Activated CD8-positive, alpha-beta T cell treated with anti-CD3 and anti-CD28 coated beads for 36 hours (primary cell): ENCODE results near the gene RPS6KA2. TPM values are rescaled to one million over a fixed set of nuclear protein-coding genes. Genes with fewer than 3 reads are reported as not detected.

Experiments used
- ATAC-seq: fragments of 200-7000 bp; cut with Tn5 transposase; one replicate; pipeline ENCODE4 v1.10.0; 2021; ENCODE audit warnings: mild to moderate bottlenecking, moderate library complexity
- CTCF ChIA-PET: fragments of 350-600 bp; sonication (Branson Sonifier 250); formaldehyde crosslinking; loops from one replicate; lab custom pipeline; 2021; ENCODE audit warnings: antibody characterized with exemption; lab: Charles Lee
- POLR2A ChIA-PET: fragments of 350-600 bp; sonication (Branson Sonifier 250); formaldehyde crosslinking; loops from one replicate; lab custom pipeline; 2021; ENCODE audit warnings: antibody characterized with exemption; lab: Charles Lee
- DNase-seq: peaks from one replicate; pipeline ENCODE4 v3.0.0-alpha.2; 2020
- H3K27ac Mint-ChIP-seq: one replicate; pipeline ENCODE4 v1.8.0; 2021; ENCODE audit warnings: mild to moderate bottlenecking, mixed read lengths
- H3K27me3 Mint-ChIP-seq: one replicate; pipeline ENCODE4 v1.8.0; 2021; ENCODE audit warnings: mixed read lengths
- H3K36me3 Mint-ChIP-seq: one replicate; pipeline ENCODE4 v1.8.0; 2021; ENCODE audit warnings: low read depth, mixed read lengths
- H3K4me1 Mint-ChIP-seq: one replicate; pipeline ENCODE4 v1.8.0; 2021; ENCODE audit warnings: low read depth, mixed read lengths
- H3K4me3 Mint-ChIP-seq: one replicate; pipeline ENCODE4 v1.8.0; 2021; ENCODE audit warnings: mild to moderate bottlenecking, moderate library complexity, mixed read lengths
- H3K9me3 Mint-ChIP-seq: one replicate; pipeline ENCODE4 v1.8.0; 2021; ENCODE audit warnings: mixed read lengths
- CTCF ChIP-seq: fragments of 200-600 bp; IDR thresholded peaks from one replicate; pipeline ENCODE4 v1.8.0; 2022; ENCODE audit warnings: antibody characterized with exemption, mild to moderate bottlenecking
- intact Hi-C: fragments of 100-400 bp; cut with micrococcal nuclease; formaldehyde crosslinking; loops from one replicate; pipeline ENCODE4 v1.10.0; 2022
- total RNA-seq, 2 experiments: library from RNA; stranded (reverse); gene quantifications; one replicate each; pipeline ENCODE4 v1.2.3, GENCODE V29; 2021

Gene RPS6KA2
- total RNA-seq, 2 experiments from 2014 or later = 5.8 TPM

- intact Hi-C loops = no loop called here
- Mint-ChIP-seq H3K4me1 (peaks cover 58% of the 10 kb centered on the region), H3K9me3 (peaks cover 5% of the 10 kb centered on the region), H3K27ac (no peak overlapping the region), H3K36me3 (peaks cover 8% of the 10 kb centered on the region), H3K27me3 (no peaks in the 10 kb centered on the region), H3K4me3 (no peak overlapping the region)
- TF ChIP-seq CTCF = no peak
- POLR2A ChIA-PET = interaction anchor here (0.6 kb wide), 1 partner anchor 862 kb away, joined by 3 read pairs; no protein-coding TSS in a partner anchor
- peak; percentile 17 for DNase-seq
- peak; percentile 5 for ATAC-seq
- CTCF ChIA-PET = interaction anchor here (1.1 to 3.8 kb wide), 4 partner anchors 11 to 137 kb away, joined by 3 to 24 read pairs (median 8); no protein-coding TSS in a partner anchor
These were observed 215.8 kb downstream of the RPS6KA2 start for GRCh38 chr6:166411271-166411670.

GRCh38 chr6:166410426-166410935, 216.6 kb downstream of the RPS6KA2 start:
- intact Hi-C loops = no loop called here
- TF ChIP-seq CTCF = no peak
- no peaks in the 10 kb centered on the region for H3K27me3 Mint-ChIP-seq
- H3K36me3 Mint-ChIP-seq = peaks cover 3% of the 10 kb centered on the region
- H3K4me3 Mint-ChIP-seq = no peak overlapping the region
- ChIA-PET POLR2A (interaction anchor here (0.6 to 0.8 kb wide), 2 partner anchors 79 to 861 kb away, joined by 3 read pairs; no protein-coding TSS in a partner anchor), CTCF (interaction anchor here (0.9 to 3.8 kb wide), 4 partner anchors 10 to 133 kb away, joined by 3 to 24 read pairs (median 10); no protein-coding TSS in a partner anchor)
- no peak overlapping the region for H3K27ac Mint-ChIP-seq
- DNase-seq (no peak), ATAC-seq (no peak)
- H3K9me3 Mint-ChIP-seq = no peaks in the 10 kb centered on the region
- H3K4me1 Mint-ChIP-seq = peaks cover 50% of the 10 kb centered on the region

GRCh38 chr6:166408936-166409755, 217.9 kb downstream of the RPS6KA2 start:
- POLR2A ChIA-PET = no interaction called here
- H3K9me3 Mint-ChIP-seq = no peaks in the 10 kb centered on the region

GRCh38 chr6:166406197-166406596, 220.9 kb downstream of the RPS6KA2 start:
- no peak for TF ChIP-seq CTCF
- H3K27me3 Mint-ChIP-seq = no peaks in the 10 kb centered on the region
- no peak overlapping the region for H3K27ac Mint-ChIP-seq
- no peak overlapping the region for H3K4me3 Mint-ChIP-seq
- intact Hi-C loops = no loop called here
- H3K4me1 Mint-ChIP-seq = peaks cover 15% of the 10 kb centered on the region
- CTCF ChIA-PET = interaction anchor here (1.1 to 2.0 kb wide), 2 partner anchors 25 to 93 kb away, joined by 3 to 14 read pairs; no protein-coding TSS in a partner anchor
- POLR2A ChIA-PET = no interaction called here
- DNase-seq = no peak
- no peak for ATAC-seq
- H3K36me3 Mint-ChIP-seq = no peaks in the 10 kb centered on the region
- H3K9me3 Mint-ChIP-seq = no peaks in the 10 kb centered on the region

More at GRCh38 chr6:166408936-166409755, 217.9 kb downstream of the RPS6KA2 start:
- intact Hi-C loops = no loop called here
- Mint-ChIP-seq H3K4me1 (peaks cover 37% of the 10 kb centered on the region), H3K36me3 (no peaks in the 10 kb centered on the region), H3K27me3 (no peaks in the 10 kb centered on the region), H3K4me3 (no peak overlapping the region), H3K27ac (no peak overlapping the region)
- no peak for TF ChIP-seq CTCF
- CTCF ChIA-PET = interaction anchor here (1.1 to 3.8 kb wide), 4 partner anchors 9 to 99 kb away, joined by 4 to 24 read pairs (median 10); no protein-coding TSS in a partner anchor
- no peak for DNase-seq
- ATAC-seq = no peak

- CTCF ChIA-PET = interaction anchor here (0.9 to 2.0 kb wide), 4 partner anchors 24 to 130 kb away, joined by 3 to 14 read pairs (median 3); no protein-coding TSS in a partner anchor
These were observed 221.7 kb downstream of the RPS6KA2 start for GRCh38 chr6:166405386-166405785.

More at GRCh38 chr6:166405386-166405785, 221.7 kb downstream of the RPS6KA2 start:
- Mint-ChIP-seq H3K27me3 (no peaks in the 10 kb centered on the region), H3K27ac (no peak overlapping the region), H3K9me3 (no peaks in the 10 kb centered on the region), H3K36me3 (no peaks in the 10 kb centered on the region), H3K4me1 (peaks cover 10% of the 10 kb centered on the region), H3K4me3 (no peak overlapping the region)
- ATAC-seq = no peak
- POLR2A ChIA-PET = no interaction called here
- intact Hi-C loops = no loop called here
- no peak for TF ChIP-seq CTCF
- DNase-seq = no peak
